HG03103 (cell line): Measurements from ENCODE around the gene TMEM223.
"Not testable (repeated sequence)": the region's sequence is repeated elsewhere in the genome, so short reads cannot be mapped to it uniquely, and the experiment has no call there.

Experiments
- ATAC-seq: cut with Tn5 transposase; IDR thresholded peaks from one replicate; pipeline ENCODE4 v1.9.1; 2021; ENCODE audit warnings: low read depth; ENCODE audit not compliant: unreplicated experiment

The TMEM223 gene

GRCh38 chr11:62804310-62805075 lies 12.7 kb upstream of the TMEM223 start:
- no peak for ATAC-seq

DNA sequence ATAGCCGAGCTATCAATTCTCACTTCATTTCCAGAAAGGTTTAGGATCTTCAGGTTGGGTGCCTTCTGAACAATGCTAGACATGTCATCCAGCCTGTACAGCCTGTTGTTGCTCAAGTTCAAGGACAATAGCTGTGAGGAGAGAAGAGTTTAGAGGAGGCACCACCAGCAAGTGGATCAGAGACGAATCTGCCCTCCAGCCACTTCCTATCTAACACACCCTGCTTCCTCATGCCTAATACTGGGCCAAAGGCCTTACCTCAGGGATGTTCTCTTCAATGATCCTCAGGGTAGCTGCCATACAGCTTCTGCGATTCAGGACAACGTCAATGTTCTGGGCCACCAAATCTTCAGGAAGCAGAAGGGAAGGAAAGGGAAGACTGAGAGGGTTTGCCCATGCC lies 9.3 kb upstream of the TMEM223 start:
- no peak for ATAC-seq

GRCh38 chr11:62799486-62799885 lies 7.7 kb upstream of the TMEM223 start:
- no peak for ATAC-seq

DNA sequence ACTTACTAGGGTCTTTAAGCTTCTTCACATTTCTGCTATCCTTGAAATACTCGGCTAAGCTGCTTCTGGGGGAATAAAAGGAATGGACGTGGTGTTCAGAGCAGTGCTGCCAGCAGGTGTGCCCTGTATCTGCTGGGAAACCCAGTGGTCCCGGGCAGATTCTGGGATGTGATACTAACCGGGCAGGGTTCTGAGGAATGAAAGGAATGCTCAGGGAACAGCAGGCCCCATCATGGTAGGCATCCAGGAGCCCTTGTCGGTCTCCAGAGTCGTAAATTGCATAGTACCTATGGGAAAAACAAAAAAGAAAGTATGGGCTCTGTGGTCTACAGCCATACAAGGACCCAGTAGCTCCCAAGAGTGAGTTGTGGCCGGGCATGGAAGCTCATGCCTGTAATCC lies 4.5 kb upstream of the TMEM223 start:
- ATAC-seq = no peak

DNA sequence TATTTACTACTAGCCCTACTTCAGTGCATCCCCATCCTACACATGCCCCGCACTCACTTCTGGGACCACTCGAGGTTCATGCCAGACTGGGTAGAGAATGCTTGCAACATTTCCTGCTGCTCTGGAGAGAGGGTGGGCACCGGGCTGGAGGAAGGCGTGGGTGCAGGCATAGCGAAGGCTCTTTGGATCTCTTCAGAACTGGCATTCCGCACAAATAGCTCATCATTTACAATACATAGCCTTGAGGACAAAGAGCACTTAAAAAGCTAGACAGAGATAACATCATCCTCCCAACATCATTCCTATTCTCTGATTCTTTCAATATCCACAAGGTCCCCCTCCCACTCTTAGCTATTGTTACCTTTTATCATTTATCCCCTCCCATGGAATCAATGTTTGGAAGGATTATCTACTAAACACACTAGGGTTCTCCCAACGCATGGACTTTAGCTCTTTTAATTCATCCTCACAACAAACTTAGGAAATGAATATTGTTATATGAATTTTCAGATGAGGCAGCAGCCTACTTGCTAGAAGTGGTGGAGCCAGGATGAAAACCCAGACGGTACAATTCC lies 2.5 kb upstream of the TMEM223 start:
- ATAC-seq = no peak

GRCh38 chr11:62792202-62792575 lies 383 bp upstream of the TMEM223 start:
- no peak for ATAC-seq

GRCh38 chr11:62789576-62789975 lies 2.2 kb downstream of the TMEM223 start:
- no peak for ATAC-seq

GRCh38 chr11:62788991-62789390 lies 2.8 kb downstream of the TMEM223 start:
- ATAC-seq = no peak

DNA sequence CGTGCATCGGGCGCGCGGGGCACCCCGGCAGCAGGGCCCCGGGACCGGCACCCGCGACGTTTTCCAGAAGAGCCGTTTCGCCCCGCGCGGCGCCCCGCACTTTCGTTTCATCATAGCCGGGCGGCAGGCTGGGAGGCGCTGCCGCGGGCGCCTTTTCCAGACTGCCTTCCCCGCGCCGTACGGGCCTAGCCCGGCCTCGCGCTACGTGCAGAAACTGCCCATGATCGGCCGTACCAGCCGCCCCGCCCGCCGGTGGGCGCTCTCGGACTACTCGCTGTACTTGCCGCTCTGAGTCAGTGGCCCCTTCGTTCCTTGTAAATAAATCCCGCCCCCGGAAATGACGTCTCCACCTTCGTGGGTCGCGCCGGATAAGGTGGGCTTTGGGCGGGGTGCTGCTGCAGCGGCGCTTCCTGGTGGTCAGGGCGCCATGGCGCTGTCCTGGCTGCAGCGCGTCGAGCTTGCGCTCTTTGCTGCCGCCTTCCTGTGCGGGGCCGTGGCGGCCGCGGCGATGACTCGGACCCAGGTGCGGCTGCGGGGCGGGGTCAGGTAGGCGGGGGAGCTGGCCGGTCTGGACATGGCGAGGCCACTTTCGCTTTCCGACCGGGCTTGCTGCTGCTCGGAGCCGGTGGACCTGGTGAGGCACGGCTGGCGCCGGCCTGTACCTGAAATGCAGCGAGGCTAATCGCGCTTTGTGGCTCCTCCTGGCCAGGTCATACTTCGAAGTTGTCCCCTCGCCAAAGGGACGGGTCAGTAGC lies 4.6 kb downstream of the TMEM223 start, which contains the start of gene TMEM179B:
TMEM179B (plus strand) TSS at position 398 of the 755 bp plus-strand sequence; CDS start at position 428, 30 bp downstream.
- peak; percentile 56 for ATAC-seq

GRCh38 chr11:62786318-62787004 lies 5.3 kb downstream of the TMEM223 start:
- ATAC-seq = peak; percentile 37

GRCh38 chr11:62782753-62783152 lies 9.1 kb downstream of the TMEM223 start:
- ATAC-seq = no peak

DNA sequence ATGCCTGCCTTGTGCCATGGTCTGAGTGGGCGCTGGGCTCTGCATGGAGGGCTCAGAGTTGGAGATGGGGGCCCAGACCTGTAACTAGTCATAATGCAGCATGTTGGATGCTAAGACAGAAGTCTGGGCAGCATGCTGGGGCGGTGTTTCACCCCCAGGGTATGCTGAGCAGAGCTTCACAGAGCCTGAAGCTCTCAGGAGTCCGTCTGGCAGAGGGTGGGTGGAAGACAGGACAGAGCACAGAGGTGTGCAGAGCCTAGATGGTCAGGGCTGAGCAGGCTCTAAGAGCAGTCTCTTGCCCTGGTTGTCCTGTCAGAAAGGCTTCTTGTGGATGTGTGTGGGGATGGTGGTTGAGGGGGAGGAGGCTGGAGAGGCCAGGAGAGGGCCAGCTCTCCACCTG lies 13.4 kb downstream of the TMEM223 start:
- ATAC-seq = no peak

DNA sequence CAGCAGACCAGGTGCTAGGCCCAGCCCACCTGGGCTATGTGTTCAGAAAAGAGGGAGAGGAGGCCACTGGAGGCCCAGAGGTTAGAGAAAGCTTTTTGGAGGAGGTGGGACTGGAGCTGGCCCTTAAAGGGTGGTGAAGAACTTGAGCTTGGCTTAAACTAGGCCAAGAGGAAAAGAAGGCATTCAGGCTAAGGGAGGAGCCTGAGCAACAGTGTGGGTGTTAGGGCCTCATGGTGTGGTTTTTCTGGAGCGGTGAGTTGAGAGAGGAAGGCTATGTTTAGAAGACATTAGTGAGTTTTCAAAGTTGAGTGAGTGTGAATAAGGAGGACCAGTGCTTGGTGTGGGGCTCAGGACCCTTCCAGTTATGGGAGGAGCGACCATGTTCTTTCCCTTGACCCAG lies 14.4 kb downstream of the TMEM223 start:
- no peak for ATAC-seq

- no peak for ATAC-seq
Observed at GRCh38 chr11:62775646-62776045, 16.2 kb downstream of the TMEM223 start.

- no peak for ATAC-seq
Observed at GRCh38 chr11:62774407-62774806, 17.4 kb downstream of the TMEM223 start.

GRCh38 chr11:62771144-62772021 lies 20.4 kb downstream of the TMEM223 start, which contains the start of gene TAF6L:
TSS of gene TAF6L (plus strand) at chr11:62771396. CDS start at chr11:62775784, 4,388 bp downstream.
- ATAC-seq = peak; percentile 58

DNA sequence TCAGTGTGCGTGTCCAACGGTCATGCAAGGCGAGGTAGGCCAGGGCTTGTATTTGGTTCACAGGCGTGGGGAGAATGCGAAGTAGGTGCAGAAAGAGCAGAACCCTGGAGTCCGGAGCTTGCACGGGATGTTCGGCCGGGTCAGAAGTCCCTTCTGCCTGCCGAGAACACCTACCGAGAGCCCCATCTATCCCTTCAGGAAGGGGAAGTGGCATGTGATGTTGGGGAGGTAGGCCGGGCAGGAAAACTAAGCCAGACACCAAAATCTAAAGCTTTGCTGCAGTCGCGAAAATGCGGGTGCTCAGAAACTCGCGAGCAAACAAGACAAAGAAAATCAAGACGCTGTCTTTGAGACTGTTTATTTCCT lies 21.0 kb downstream of the TMEM223 start:
- peak; percentile 7 for ATAC-seq

GRCh38 chr11:62760867-62761227 lies 31.0 kb downstream of the TMEM223 start:
- ATAC-seq = not testable (repeated sequence)

DNA sequence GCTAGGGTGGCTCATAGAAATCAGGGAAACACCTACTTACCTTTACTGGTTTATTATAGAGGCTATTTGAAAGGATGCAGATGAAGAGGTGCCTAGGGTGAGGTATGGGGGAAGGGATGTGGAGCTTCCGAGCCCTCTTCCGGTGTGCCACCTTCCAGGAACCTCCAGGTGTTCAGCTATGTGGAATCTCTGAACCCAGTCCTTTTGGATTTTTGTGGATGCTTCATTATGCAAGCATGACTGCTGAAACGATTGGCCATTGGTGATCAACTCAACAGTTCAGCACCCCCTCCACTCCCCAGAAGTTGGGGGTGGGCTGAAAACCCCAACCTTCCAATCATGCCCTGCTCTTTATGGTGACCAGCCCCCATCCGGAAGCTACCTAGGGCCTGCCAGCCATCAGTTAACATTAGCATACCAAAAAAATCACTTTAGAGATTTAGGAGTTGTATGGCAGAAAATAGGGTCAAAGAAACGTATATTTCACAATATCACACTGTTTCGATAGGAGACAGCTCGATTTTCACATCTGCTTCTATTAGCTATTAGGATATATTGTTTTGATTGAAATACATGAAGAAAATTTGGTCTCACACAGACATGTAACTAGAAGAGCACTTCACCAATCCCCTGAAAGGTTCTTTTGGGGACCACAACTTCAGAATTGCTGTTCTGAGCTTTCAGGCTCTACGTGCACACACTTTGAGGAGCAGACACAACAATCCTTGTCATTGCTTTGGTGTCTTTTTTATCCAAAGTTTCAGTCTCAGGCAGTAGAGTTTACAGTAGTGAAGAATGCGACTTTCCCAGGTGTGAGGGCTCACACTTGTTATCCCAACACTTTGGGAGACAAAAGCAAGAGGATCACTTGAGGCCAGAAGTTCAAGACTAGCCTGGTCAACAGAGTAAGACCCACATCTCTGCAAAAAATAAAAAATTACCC lies 33.7 kb downstream of the TMEM223 start:
- ATAC-seq = no peak
